ENCODE data around the gene DRGX.

The DRGX gene

DNA sequence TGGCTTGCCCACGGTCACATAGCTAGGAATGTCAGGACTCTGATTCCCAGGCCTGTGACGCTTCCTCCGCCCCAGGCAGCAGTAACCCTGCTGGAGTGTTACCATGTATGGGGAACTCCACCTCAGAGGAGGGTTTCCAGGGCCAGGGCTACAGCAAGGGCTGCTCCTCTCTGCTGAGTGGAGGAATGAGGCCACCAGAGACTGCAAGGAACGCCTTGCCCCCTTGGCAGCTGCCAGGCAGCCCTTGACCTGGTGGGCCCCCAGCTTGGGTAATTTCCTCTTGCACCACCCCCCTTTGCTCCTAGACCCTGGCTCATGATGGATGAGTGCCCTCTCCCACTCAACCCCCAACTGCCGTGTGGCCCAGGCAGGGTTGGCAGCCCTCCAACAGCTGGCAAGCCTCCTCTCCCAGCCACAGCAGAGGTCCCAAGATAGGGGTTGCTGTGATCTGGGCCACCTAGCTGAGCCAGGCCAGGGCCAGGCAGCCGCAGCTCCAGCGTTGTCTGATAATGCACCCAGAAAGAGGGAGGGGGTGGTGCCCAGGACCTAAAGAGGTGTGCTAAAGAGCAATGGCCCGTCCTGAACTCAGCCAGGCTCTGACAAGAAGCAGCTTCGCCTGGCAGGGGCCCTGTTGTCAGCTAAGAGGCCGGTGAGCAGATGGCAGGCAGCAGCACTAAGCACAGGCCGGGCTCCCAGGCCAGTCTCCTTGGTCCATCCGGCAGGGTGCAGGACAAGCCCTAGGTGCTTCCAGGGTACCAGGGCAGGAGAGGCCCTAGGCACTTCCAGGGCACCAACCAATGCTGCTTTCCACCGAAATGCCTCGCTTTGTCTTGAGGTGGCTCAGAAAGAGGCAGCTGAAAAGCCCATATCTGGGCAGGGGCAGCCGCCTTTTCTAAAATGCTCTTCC lies 35.4 kb downstream of the DRGX start:
- TF ChIP-seq PAX5 (IDR thresholded peaks at IDR 0.05; ENCODE audit: insufficient read depth, low read length, severe bottlenecking) (no peak), SPI1 (IDR thresholded peaks at IDR 0.05; ENCODE audit: low read depth, low read length) (no peak), TAF1 (IDR thresholded peaks at IDR 0.05; ENCODE audit: low read depth, low read length) (no peak), POU2F2 (IDR thresholded peaks at IDR 0.05; ENCODE audit: low read depth, low read length) (no peak), POLR2A (IDR thresholded peaks at IDR 0.05; ENCODE audit: low read depth, low read length) (no peak), POLR2AphosphoS5 (IDR thresholded peaks at IDR 0.05; ENCODE audit: low read depth, low read length) (no peak)
- no peak for FAIRE-seq
- DNase-seq (ENCODE audit: insufficient read length, low spot score) = no peak

DNA sequence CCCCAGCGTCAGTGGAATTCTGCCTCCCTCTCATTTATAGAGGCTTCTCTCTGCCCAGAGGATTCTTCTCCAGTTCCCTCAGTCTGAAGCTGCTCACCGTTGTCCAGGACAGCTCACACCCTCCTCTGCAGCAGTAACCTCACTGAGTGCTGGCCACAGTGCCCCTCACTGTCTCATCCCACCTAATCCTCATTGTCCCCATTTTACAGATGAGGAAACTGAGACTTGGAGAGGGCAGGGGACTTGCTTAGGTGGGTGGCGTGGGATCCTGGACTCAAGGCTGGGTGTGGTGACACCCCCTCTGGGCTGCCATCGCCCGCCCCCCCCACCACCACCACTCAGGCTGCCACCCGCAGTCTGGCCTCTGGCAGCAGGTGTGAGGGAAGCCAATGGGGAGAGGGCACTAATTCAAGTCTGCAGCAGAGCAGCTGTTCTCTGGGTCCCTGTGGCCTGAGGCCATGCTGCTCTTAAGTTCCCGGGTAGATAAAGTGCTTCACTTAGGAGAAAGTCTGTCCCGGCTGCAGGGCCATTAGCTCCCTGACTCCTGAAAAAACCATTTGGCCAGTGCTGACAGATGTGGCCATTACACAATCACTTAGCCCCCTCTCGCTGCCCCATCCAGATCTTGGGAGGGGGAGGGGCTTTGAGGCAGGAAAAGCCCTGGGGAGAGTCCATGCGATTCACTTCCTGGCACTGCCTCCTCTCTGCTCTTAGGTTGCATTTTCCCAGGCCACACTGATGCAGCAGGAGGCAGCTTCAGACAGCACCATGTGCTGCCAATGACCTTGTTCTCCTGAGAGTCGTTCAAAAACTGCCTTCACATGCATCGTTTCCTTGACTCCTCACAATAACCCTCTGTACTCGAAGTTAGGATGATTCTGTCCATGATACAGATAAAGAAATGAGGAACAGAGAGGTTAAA lies 36.3 kb downstream of the DRGX start:
- TF ChIP-seq SPI1 (IDR thresholded peaks at IDR 0.05; ENCODE audit: low read depth, low read length) (no peak), POLR2A (IDR thresholded peaks at IDR 0.05; ENCODE audit: low read depth, low read length) (no peak), POU2F2 (IDR thresholded peaks at IDR 0.05; ENCODE audit: low read depth, low read length) (no peak), TAF1 (IDR thresholded peaks at IDR 0.05; ENCODE audit: low read depth, low read length) (no peak), PAX5 (IDR thresholded peaks at IDR 0.05; ENCODE audit: insufficient read depth, low read length, severe bottlenecking) (no peak), POLR2AphosphoS5 (IDR thresholded peaks at IDR 0.05; ENCODE audit: low read depth, low read length) (no peak)
- DNase-seq (ENCODE audit: insufficient read length, low spot score) (no peak), FAIRE-seq (no peak)

DNA sequence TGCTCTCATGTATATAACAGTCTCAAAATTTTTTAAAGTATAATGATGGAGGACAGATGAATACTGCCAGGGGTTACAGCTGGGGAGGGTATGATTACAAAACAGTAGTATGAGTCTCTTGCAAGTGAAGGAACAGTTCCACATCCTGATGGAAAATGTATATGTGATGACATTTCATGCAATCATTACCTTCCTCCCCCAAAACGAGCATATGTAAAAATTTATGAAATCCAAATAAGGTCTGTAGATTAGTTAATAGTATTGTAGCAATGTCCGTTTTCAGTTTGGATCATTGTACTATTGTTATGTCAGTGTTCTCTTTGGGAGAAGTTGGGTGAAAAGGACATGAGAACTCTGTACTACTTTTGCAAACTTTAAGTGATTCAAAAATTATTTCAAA lies 38.0 kb downstream of the DRGX start:
- FAIRE-seq (no peak), DNase-seq (ENCODE audit: insufficient read length, low spot score) (no peak)
- no peak for TF ChIP-seq PAX5 (IDR thresholded peaks at IDR 0.05; ENCODE audit: insufficient read depth, low read length, severe bottlenecking)

GRCh38 chr10:49356944-49357343 lies 38.9 kb downstream of the DRGX start:
- TF ChIP-seq SPI1 (IDR thresholded peaks at IDR 0.05; ENCODE audit: low read depth, low read length) (no peak), TAF1 (IDR thresholded peaks at IDR 0.05; ENCODE audit: low read depth, low read length) (no peak), POLR2A (IDR thresholded peaks at IDR 0.05; ENCODE audit: low read depth, low read length) (no peak), POLR2AphosphoS5 (IDR thresholded peaks at IDR 0.05; ENCODE audit: low read depth, low read length) (no peak), POU2F2 (IDR thresholded peaks at IDR 0.05; ENCODE audit: low read depth, low read length) (no peak), PAX5 (IDR thresholded peaks at IDR 0.05; ENCODE audit: insufficient read depth, low read length, severe bottlenecking) (no peak)
- DNase-seq (ENCODE audit: insufficient read length, low spot score) = no peak
- no peak for FAIRE-seq

- no peak for FAIRE-seq
- TF ChIP-seq SPI1 (IDR thresholded peaks at IDR 0.05; ENCODE audit: low read depth, low read length) = no peak
- TF ChIP-seq POLR2A (IDR thresholded peaks at IDR 0.05; ENCODE audit: low read depth, low read length) = no peak
- TF ChIP-seq POLR2AphosphoS5 (IDR thresholded peaks at IDR 0.05; ENCODE audit: low read depth, low read length) = no peak
- no peak for DNase-seq (ENCODE audit: insufficient read length, low spot score)
These were observed 39.7 kb downstream of the DRGX start for GRCh38 chr10:49356181-49356580.

GRCh38 chr10:49355221-49355620 lies 40.7 kb downstream of the DRGX start:
- DNase-seq (ENCODE audit: insufficient read length, low spot score) (no peak), FAIRE-seq (no peak)
- TF ChIP-seq POU2F2 (IDR thresholded peaks at IDR 0.05; ENCODE audit: low read depth, low read length) (no peak), PAX5 (IDR thresholded peaks at IDR 0.05; ENCODE audit: insufficient read depth, low read length, severe bottlenecking) (no peak), SPI1 (IDR thresholded peaks at IDR 0.05; ENCODE audit: low read depth, low read length) (no peak), POLR2A (IDR thresholded peaks at IDR 0.05; ENCODE audit: low read depth, low read length) (no peak), TAF1 (IDR thresholded peaks at IDR 0.05; ENCODE audit: low read depth, low read length) (no peak), POLR2AphosphoS5 (IDR thresholded peaks at IDR 0.05; ENCODE audit: low read depth, low read length) (no peak)

GRCh38 chr10:49354593-49354992 lies 41.3 kb downstream of the DRGX start:
- DNase-seq (ENCODE audit: insufficient read length, low spot score) (no peak), FAIRE-seq (no peak)
- TF ChIP-seq SPI1 (IDR thresholded peaks at IDR 0.05; ENCODE audit: low read depth, low read length) = no peak
- no peak for TF ChIP-seq POLR2AphosphoS5 (IDR thresholded peaks at IDR 0.05; ENCODE audit: low read depth, low read length)
- TF ChIP-seq TAF1 (IDR thresholded peaks at IDR 0.05; ENCODE audit: low read depth, low read length) = no peak
- no peak for TF ChIP-seq PAX5 (IDR thresholded peaks at IDR 0.05; ENCODE audit: insufficient read depth, low read length, severe bottlenecking)
- no peak for TF ChIP-seq POLR2A (IDR thresholded peaks at IDR 0.05; ENCODE audit: low read depth, low read length)
- TF ChIP-seq POU2F2 (IDR thresholded peaks at IDR 0.05; ENCODE audit: low read depth, low read length) = no peak

GRCh38 chr10:49353895-49354566 lies 41.9 kb downstream of the DRGX start:
- FAIRE-seq = no peak
- DNase-seq (ENCODE audit: insufficient read length, low spot score) = no peak
- TF ChIP-seq POLR2AphosphoS5 (IDR thresholded peaks at IDR 0.05; ENCODE audit: low read depth, low read length) = no peak
- TF ChIP-seq TAF1 (IDR thresholded peaks at IDR 0.05; ENCODE audit: low read depth, low read length) = no peak
- TF ChIP-seq SPI1 (IDR thresholded peaks at IDR 0.05; ENCODE audit: low read depth, low read length) = no peak
- TF ChIP-seq PAX5 (IDR thresholded peaks at IDR 0.05; ENCODE audit: insufficient read depth, low read length, severe bottlenecking) = no peak
- no peak for TF ChIP-seq POU2F2 (IDR thresholded peaks at IDR 0.05; ENCODE audit: low read depth, low read length)
- TF ChIP-seq POLR2A (IDR thresholded peaks at IDR 0.05; ENCODE audit: low read depth, low read length) = no peak

All from GM12891 (cell line).